Activated CD4-positive, alpha-beta T cell treated with anti-CD3 and anti-CD28 coated beads for 24 hours (primary cell): ENCODE measurements around the gene TUBA4B.
A peak's percentile ranks its signal among the peaks of the same experiment; 100 is the strongest.
"Not testable (repeated sequence)": the region's sequence is repeated elsewhere in the genome, so short reads cannot be mapped to it uniquely, and the experiment has no call there.

Experiments
- DNase-seq, 2 donors: peaks; one replicate each; pipeline ENCODE4 v3.0.0-alpha.2; 2020; ENCODE audit warnings: low read depth in 2 of 2

TUBA4B gene

DNA sequence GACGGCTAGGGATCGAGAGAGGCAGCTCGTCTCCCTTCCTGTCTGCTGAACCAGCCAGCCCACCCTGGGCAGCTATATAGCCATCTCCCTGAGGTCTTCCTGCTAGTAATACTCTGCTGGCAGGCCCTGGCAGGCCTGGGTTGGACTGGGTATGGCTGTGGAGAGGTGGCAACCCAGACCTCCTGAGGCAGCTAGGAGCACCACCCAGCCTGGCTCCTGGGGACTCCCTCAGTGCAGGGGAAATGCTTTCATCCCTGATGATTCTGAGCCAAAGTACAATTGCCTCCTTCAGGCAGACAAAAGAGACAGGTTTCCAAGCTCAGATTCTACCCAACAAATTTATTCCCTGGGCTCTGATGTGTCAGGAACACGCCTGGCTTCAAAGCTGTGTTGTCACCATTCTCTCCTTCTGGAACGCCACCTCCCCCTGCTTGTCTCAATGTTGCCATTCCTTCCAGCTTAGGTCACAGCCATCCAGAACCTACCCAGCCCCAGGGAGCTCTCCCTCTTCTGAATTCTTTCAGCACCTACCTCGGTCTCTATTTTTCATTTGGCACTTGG lies 21.4 kb downstream of the TUBA4B start:
- no peak for DNase-seq

GRCh38 chr2:219277703-219278654 lies 24.9 kb downstream of the TUBA4B start:
- peak; percentile 64 to 67 for DNase-seq

DNA sequence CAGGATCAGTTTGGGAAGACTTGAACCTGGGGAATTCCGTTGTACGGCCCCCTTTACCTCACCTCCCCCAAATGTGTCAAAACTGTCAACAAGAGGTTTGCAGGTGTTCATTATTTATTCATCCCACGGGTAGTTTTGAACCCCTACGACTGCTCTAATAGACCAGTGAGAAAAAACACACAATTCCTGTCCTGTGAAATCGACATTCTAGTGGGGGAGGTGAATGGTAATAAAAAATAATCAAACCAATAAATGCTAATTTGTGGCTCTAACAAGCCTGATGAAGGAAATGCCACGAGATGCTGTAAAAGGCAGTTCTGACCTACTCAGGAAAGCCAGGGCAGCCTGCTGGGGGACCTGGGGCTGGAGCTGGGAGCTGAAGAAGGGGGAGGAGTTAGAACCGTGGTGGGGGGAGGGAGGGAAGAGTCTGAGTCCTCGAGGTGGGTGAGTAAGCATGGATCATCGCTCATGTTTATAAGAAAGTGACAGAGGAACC lies 25.7 kb downstream of the TUBA4B start:
- no peak for DNase-seq

- DNase-seq, result peak; percentile 98 to 99
These were observed 26.3 kb downstream of the TUBA4B start, which contains the start of gene DNAJB2 for GRCh38 chr2:219279151-219279915. DNAJB2 (plus strand) TSS chr2:219279366; CDS start chr2:219279834, 468 bp downstream.

GRCh38 chr2:219279916-219280516 lies 27.0 kb downstream of the TUBA4B start:
- DNase-seq, result no peak

GRCh38 chr2:219280651-219281050 lies 27.6 kb downstream of the TUBA4B start:
- no peak for DNase-seq

DNA sequence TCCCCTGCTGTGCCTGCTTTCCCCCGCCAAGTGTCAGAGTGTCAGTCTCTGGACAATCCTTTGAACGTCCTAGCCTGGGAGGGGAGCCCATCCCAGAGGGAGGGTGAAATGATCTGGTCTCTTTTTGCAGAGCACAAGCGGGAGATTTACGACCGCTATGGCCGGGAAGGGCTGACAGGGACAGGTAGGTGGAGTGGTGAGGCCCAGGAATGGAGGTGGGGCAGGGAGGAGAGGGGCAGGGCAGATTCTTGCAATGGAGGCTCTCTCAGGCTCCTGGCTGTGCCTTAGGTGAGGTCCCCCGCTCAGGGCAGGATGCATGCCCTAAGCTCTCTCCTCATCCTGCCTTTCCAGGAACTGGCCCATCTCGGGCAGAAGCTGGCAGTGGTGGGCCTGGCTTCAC lies 28.5 kb downstream of the TUBA4B start:
- no peak for DNase-seq

- DNase-seq, result no peak
These were observed 29.3 kb downstream of the TUBA4B start for GRCh38 chr2:219282375-219282774.

DNA sequence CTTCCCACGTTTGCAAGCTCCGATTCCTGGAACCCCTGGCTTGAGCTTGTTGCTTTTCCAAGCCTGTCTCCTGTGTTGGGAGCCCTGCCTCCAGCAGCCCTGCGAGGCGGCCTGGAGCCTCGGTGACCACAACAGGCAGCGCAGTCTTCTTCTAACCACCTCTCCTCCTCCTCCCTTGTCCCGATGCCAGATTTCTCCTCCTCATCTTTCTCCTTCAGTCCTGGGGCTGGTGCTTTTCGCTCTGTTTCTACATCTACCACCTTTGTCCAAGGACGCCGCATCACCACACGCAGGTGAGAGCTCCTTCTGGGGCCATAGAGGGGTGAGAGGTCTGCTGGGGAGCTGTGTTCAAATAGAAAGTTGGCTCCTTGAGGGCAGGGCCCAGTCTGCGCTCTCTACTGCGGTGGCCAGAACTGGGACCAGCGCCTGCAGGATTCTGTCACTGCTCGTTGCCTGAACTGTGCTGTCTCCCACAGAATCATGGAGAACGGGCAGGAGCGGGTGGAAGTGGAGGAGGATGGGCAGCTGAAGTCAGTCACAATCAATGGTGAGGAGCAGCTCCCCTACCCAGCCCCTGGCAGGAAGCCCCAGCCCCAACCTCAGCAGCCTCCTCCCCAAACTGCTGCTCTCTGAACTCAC lies 30.0 kb downstream of the TUBA4B start:
- no peak for DNase-seq

DNA sequence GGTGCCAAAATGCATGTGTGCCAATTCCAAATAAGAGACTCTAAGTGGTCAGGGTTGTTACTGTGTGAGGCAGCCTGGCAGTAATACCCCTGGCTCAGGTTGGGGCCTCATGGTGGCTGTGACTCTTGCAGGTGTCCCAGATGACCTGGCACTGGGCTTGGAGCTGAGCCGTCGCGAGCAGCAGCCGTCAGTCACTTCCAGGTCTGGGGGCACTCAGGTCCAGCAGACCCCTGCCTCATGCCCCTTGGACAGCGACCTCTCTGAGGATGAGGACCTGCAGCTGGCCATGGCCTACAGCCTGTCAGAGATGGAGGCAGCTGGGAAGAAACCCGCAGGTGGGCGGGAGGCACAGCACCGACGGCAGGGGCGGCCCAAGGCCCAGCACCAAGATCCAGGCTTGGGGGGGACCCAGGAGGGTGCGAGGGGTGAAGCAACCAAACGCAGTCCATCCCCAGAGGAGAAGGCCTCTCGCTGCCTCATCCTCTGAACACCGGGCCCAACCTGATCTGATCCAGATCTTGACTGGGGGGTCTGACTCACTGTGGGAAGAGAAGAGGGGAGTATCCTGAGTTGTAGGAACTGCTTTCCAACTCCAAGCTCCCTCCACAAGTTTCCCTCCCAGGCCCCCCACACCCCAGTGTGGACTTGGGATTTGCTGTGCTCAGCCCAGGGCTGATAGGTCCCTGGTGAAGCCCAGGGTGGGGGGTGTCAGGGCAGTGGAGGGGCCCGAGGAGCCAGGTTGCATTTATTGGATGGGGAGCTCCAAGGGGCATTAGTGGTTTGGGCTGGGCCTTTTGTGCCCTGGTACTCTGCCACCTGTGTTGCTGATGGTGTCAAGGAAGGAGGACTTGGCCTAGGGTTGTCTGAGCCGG lies 31.7 kb downstream of the TUBA4B start:
- DNase-seq, result no peak

DNA sequence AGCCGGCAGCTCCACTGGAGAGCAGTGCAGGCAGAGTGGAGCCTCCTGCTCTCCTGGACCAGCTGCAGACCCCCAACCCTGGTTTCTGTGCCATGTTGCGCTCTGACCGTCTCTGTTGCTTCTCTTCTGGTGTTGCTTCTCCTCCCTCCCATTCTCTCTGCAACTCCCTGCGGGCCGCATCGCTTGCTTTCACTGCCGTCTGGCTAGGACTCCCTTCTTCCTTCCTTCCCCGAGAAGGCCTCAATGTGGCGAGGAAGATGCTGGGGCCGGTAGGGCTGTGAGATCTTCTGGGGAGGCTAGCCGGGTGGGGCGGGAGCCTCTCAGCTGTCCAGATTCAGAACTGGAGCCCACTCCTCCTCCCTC lies 32.3 kb downstream of the TUBA4B start:
- DNase-seq, result no peak

DNA sequence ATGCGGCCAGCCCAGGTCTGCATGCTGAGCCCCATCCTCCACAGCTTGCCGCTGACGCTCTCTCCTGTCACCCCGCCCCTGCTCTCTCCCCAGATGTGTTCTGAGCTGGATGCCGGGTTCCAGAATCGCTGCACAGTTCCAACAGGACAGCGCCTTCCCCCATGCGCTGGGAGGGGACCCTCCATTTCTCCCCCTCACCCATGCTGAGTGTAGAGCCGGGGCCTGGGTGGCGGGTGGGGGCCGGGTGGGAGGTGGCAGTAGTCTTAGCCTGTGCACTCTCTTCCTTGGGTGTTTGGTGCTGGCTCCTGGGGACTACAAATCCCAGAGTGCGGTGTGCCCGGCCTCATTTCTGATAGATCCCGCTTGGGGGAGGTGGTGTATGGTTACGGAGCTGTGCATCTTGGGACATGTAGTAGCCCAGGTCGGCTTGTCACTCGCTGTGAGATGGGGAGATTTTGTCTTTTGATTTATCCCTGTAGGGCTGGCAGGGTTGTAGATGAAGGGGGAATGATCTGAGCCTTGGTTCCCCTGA lies 32.9 kb downstream of the TUBA4B start:
- no peak for DNase-seq

GRCh38 chr2:219286436-219287115 lies 33.5 kb downstream of the TUBA4B start:
- DNase-seq, result no peak

DNA sequence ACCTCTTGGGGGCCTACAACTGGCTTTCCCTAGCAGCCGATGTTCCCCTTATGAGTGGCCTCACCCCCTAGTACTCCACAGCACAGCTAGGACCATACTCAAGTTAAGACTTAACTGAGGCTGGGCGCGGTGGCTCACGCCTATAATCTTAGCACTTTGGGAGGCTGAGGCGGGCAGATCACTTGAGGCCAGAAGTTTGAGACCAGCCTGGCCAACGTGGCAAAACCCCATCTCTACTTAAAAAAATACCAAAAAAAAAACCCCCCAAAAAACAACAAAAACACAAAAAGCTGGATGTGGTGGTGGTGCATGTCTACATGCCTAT lies 34.0 kb downstream of the TUBA4B start:
- not testable (repeated sequence) for DNase-seq

- DNase-seq, result no peak
These were observed 34.7 kb downstream of the TUBA4B start for GRCh38 chr2:219287580-219288265.

GRCh38 chr2:219289195-219289536 lies 36.1 kb downstream of the TUBA4B start:
- DNase-seq, result no peak

DNA sequence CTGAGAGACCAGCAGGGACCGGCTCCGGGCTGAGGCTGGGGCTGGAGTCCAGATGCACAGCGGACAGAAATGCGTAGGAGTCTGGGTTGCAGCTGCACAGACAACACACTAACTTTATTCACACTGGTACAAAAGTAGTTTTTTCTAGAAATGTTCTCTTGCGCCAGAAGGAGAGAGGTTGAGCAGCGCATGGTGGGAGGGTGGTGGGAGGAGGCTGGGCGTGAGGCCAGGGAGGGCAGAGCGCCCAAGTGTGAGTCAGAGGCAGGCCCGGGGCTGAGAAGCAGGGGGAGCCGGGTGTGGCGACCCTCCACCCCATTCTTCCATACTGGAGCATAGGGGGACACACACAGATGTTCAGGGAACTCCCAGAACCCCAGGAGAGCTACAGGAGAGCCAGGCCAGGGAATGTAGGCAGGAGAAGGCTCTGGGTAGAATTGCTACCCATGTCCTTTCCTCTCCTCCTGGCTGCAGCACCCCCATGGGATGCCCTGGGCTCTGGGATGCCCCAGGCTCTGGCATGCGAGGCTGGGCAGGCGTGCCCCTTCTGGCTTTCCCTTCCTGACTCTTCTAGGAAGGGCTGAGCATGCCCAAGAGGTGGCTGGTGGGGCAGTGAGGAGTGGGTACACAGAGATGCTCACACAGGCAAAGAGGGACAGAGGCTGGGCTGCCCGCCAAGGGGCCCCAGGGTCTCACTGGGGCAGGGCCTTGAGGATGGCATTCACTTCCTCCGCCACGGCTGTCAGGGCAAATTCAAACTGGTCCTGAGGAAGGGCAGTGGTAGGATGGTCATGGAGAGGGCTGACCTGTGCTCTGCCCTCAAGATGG lies 36.7 kb downstream of the TUBA4B start:
- DNase-seq, result no peak
